HepG2 (cell line): ENCODE measurements around the gene HDAC5. TPM values are rescaled to one million over a fixed set of nuclear protein-coding genes. Genes with fewer than 3 reads are reported as not detected.
A peak's percentile ranks its signal among the peaks of the same experiment; 100 is the strongest.

ENCODE experiments used
- CBX1 ChIP-seq: IDR thresholded peaks from one replicate; pipeline ENCODE4 v1.6.1; 2016; ENCODE audit warnings: antibody characterized with exemption, low read depth
- EED ChIP-seq: sonication (generic); formaldehyde crosslinking; IDR thresholded peaks from 2 replicates; pipeline ENCODE4 v1.5.0; 2020; ENCODE audit warnings: mild to moderate bottlenecking, missing genetic modification reagents
- ERF ChIP-seq: IDR thresholded peaks from 2 replicates; pipeline ENCODE4 v1.6.1; 2018; ENCODE audit warnings: missing biosample characterization, missing genetic modification reagents
- HCFC1 ChIP-seq: fragments of 150-350 bp; IDR thresholded peaks from 2 replicates; pipeline ENCODE4 v1.6.1; 2014; ENCODE audit warnings: low read depth, low read length
- HNRNPH1 ChIP-seq: fragments of 200-400 bp; formaldehyde crosslinking; optimal IDR thresholded peaks from 2 replicates; pipeline ENCODE3; 2017; ENCODE audit warnings: mild to moderate bottlenecking, low read depth, low read length
- IKZF4 ChIP-seq: sonication (generic); formaldehyde crosslinking; IDR thresholded peaks from 2 replicates; pipeline ENCODE4 v1.5.1; 2020; ENCODE audit warnings: borderline replicate concordance, mild to moderate bottlenecking, low read depth, missing genetic modification reagents; ENCODE audit errors: not compliant biosample characterization
- KDM1A ChIP-seq: IDR thresholded peaks from 2 replicates; pipeline ENCODE4 v1.6.1; 2016; ENCODE audit warnings: missing compliant biosample characterization
- MED1 ChIP-seq: sonication (generic); formaldehyde crosslinking; IDR thresholded peaks from 2 replicates; pipeline ENCODE4 v1.4.0; 2020; ENCODE audit warnings: missing genetic modification reagents
- MED13 ChIP-seq: sonication (generic); formaldehyde crosslinking; IDR thresholded peaks from 2 replicates; pipeline ENCODE4 v1.5.0; 2020; ENCODE audit warnings: missing genetic modification reagents
- MEIS1 ChIP-seq: sonication (generic); formaldehyde crosslinking; IDR thresholded peaks from 2 replicates; pipeline ENCODE4 v1.9.0; 2021; ENCODE audit warnings: mild to moderate bottlenecking, missing genetic modification reagents, moderate library complexity, borderline replicate concordance
- RBM39 ChIP-seq: fragments of 200-400 bp; formaldehyde crosslinking; IDR thresholded peaks from one replicate; pipeline ENCODE4 v1.6.1; 2018; ENCODE audit warnings: antibody characterized with exemption, mild to moderate bottlenecking, low read depth, low read length; ENCODE audit not compliant: poor library complexity, severe bottlenecking
- RCOR2 ChIP-seq: IDR thresholded peaks from 2 replicates; pipeline ENCODE4 v1.6.1; 2016; ENCODE audit warnings: missing biosample characterization, missing genetic modification reagents
- SP4 ChIP-seq: sonication (generic); formaldehyde crosslinking; IDR thresholded peaks from 2 replicates; pipeline ENCODE4 v1.8.1; 2023; ENCODE audit warnings: mild to moderate bottlenecking, missing genetic modification reagents
- TAF1 ChIP-seq: sonication (generic); formaldehyde crosslinking; IDR thresholded peaks from 2 replicates; pipeline ENCODE4 v1.4.0; 2020; ENCODE audit warnings: missing genetic modification reagents
- TBX2 ChIP-seq: sonication (generic); formaldehyde crosslinking; IDR thresholded peaks from 2 replicates; pipeline ENCODE4 v1.5.0; 2020; ENCODE audit warnings: missing genetic modification reagents, mild to moderate bottlenecking, borderline replicate concordance
- ZNF441 ChIP-seq: sonication (generic); formaldehyde crosslinking; IDR thresholded peaks from 2 replicates; pipeline ENCODE4 v1.7.0; 2021; ENCODE audit warnings: missing genetic modification reagents, borderline replicate concordance
- ZNF556 ChIP-seq: sonication (generic); formaldehyde crosslinking; IDR thresholded peaks from 2 replicates; pipeline ENCODE4 v1.4.0; 2020; ENCODE audit warnings: mild to moderate bottlenecking, missing genetic modification reagents, borderline replicate concordance
- ZNF563 ChIP-seq: sonication (generic); formaldehyde crosslinking; IDR thresholded peaks from 2 replicates; pipeline ENCODE4 v1.8.0; 2022; ENCODE audit warnings: mild to moderate bottlenecking, moderate library complexity, missing genetic modification reagents
- ZNF619 ChIP-seq: sonication (generic); formaldehyde crosslinking; IDR thresholded peaks from 2 replicates; pipeline ENCODE4 v1.4.0; 2020; ENCODE audit warnings: mild to moderate bottlenecking, missing genetic modification reagents
- ZNF713 ChIP-seq: sonication (generic); formaldehyde crosslinking; IDR thresholded peaks from 2 replicates; pipeline ENCODE4 v1.4.0; 2020; ENCODE audit warnings: mild to moderate bottlenecking, missing genetic modification reagents
- ZNF747 ChIP-seq: sonication (generic); formaldehyde crosslinking; IDR thresholded peaks from 2 replicates; pipeline ENCODE4 v1.8.1; 2023; ENCODE audit warnings: missing genetic modification reagents, mild to moderate bottlenecking, borderline replicate concordance
- ZNF891 ChIP-seq: sonication (generic); formaldehyde crosslinking; IDR thresholded peaks from 2 replicates; pipeline ENCODE4 v1.5.0; 2020; ENCODE audit warnings: mild to moderate bottlenecking, missing genetic modification reagents
- polyA plus RNA-seq, 8 experiments: library from polyadenylated mRNA; depleted of rRNA in 3 of 8; stranded (reverse) in 7 of 8; unstranded in 1 of 8; fragments of >200 nt; fragmentation: Illumina TruSeq in 4 of 8; extraction: Trizol in 4 of 8; gene quantifications; 2 replicates each; pipeline versions ENCODE4 v1.2.1 to v1.2.3, GENCODE V29; 2011 to 2016; ENCODE audit warnings: low read depth in 4 of 8, missing spikeins in 1 of 8, mixed read lengths in 1 of 8; ENCODE audit not compliant: insufficient read depth in 1 of 8
- total RNA-seq, 5 experiments: library from RNA; depleted of rRNA; stranded (reverse); fragments of >200 nt; fragmentation: Illumina TruSeq; extraction: Trizol; gene quantifications; 2 replicates each; pipeline ENCODE4 v1.2.3, GENCODE V29; 2016; ENCODE audit warnings: low read depth in 1 of 5
- TF ChIP-seq, protein P1 (sequence below): sonication (generic); formaldehyde crosslinking; IDR thresholded peaks from 2 replicates; pipeline ENCODE4 v1.5.0; 2020; ENCODE audit warnings: mild to moderate bottlenecking, missing genetic modification reagents, borderline replicate concordance
- TF ChIP-seq, protein P2 (sequence below): sonication (generic); formaldehyde crosslinking; conservative IDR thresholded peaks from 2 replicates; pipeline ENCODE4 v1.8.0; 2022; ENCODE audit warnings: mild to moderate bottlenecking, moderate library complexity, missing genetic modification reagents

The HDAC5 gene
- total and polyA plus RNA-seq, 2 of the 13 experiments (the other 11 are each of a cell fraction or from before 2014, with no cell fraction given): 46.4 to 85.4 TPM

DNA sequence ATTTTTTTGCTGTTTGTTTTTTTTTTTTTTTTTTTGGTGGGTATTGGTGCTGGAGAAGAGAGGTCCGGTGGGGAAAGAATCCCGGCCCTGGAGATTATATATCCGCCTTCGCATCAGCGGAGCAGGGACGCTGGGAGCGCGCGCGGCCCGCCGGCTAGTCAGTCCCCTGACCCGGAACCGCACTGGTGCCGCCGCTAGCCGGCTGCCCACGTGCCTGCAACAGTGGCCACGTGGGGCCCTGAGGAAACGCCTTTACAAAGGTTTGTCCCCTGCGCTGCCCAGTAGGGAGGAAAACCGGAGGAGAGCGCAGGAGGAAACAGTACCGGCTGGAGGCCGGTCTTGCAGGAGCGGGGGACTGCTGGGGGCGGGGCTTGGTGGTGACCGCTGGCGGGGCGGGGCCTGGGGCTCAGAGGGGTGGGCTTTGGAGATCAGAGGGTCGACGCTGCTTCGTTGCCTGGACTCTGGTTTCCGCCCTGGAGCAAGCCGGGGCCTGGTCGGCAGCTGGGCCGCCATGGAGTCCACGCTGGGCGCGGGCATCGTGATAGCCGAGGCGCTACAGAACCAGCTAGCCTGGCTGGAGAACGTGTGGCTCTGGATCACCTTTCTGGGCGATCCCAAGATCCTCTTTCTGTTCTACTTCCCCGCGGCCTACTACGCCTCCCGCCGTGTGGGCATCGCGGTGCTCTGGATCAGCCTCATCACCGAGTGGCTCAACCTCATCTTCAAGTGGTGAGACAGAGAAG is 52.8 kb downstream of the HDAC5 start, which contains the start of gene G6PC3 (continued):
- TF ChIP-seq, protein P1, sequence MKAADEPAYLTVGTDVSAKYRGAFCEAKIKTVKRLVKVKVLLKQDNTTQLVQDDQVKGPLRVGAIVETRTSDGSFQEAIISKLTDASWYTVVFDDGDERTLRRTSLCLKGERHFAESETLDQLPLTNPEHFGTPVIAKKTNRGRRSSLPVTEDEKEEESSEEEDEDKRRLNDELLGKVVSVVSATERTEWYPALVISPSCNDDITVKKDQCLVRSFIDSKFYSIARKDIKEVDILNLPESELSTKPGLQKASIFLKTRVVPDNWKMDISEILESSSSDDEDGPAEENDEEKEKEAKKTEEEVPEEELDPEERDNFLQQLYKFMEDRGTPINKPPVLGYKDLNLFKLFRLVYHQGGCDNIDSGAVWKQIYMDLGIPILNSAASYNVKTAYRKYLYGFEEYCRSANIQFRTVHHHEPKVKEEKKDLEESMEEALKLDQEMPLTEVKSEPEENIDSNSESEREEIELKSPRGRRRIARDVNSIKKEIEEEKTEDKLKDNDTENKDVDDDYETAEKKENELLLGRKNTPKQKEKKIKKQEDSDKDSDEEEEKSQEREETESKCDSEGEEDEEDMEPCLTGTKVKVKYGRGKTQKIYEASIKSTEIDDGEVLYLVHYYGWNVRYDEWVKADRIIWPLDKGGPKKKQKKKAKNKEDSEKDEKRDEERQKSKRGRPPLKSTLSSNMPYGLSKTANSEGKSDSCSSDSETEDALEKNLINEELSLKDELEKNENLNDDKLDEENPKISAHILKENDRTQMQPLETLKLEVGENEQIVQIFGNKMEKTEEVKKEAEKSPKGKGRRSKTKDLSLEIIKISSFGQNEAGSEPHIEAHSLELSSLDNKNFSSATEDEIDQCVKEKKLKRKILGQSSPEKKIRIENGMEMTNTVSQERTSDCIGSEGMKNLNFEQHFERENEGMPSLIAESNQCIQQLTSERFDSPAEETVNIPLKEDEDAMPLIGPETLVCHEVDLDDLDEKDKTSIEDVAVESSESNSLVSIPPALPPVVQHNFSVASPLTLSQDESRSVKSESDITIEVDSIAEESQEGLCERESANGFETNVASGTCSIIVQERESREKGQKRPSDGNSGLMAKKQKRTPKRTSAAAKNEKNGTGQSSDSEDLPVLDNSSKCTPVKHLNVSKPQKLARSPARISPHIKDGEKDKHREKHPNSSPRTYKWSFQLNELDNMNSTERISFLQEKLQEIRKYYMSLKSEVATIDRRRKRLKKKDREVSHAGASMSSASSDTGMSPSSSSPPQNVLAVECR (CRISPR knock-in tag): peak; percentile 99
- peak; percentile 88 for TF ChIP-seq ZNF619 (CRISPR knock-in tag)
- peak; percentile 75 for TF ChIP-seq HCFC1
- peak; percentile 91; the same call in 1 of the 2 replicates for TF ChIP-seq TBX2 (CRISPR knock-in tag)
- peak; percentile 89 for TF ChIP-seq EED (CRISPR knock-in tag)
- TF ChIP-seq KDM1A (CRISPR knock-in tag): peak; percentile 74; the same call in 1 of the 2 replicates
- TF ChIP-seq RBM39: peak; percentile 29
- TF ChIP-seq SP4: peak; percentile 92
- peak; percentile 92 for TF ChIP-seq CBX1
- no peak for TF ChIP-seq HNRNPH1
- TF ChIP-seq MEIS1 (CRISPR knock-in tag): 0 out of 2 replicates have a peak, but pooled peaks have one; percentile 39
- peak; percentile 85; the same call in 1 of the 2 replicates for TF ChIP-seq MED13 (CRISPR knock-in tag)
- TF ChIP-seq, protein P2, sequence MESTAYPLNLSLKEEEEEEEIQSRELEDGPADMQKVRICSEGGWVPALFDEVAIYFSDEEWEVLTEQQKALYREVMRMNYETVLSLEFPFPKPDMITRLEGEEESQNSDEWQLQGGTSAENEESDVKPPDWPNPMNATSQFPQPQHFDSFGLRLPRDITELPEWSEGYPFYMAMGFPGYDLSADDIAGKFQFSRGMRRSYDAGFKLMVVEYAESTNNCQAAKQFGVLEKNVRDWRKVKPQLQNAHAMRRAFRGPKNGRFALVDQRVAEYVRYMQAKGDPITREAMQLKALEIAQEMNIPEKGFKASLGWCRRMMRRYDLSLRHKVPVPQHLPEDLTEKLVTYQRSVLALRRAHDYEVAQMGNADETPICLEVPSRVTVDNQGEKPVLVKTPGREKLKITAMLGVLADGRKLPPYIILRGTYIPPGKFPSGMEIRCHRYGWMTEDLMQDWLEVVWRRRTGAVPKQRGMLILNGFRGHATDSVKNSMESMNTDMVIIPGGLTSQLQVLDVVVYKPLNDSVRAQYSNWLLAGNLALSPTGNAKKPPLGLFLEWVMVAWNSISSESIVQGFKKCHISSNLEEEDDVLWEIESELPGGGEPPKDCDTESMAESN: peak; percentile 99
- peak; percentile 49 for TF ChIP-seq IKZF4 (CRISPR knock-in tag)
- TF ChIP-seq ZNF556 (CRISPR knock-in tag): peak; percentile 73; the same call in 1 of the 2 replicates
- TF ChIP-seq ZNF713: 0 out of 2 replicates have a peak, but pooled peaks have one; percentile 91
- TF ChIP-seq ZNF563 (CRISPR knock-in tag): peak; percentile 83
- peak; percentile 90 for TF ChIP-seq MED1 (CRISPR knock-in tag)
- TF ChIP-seq ERF: peak; percentile 98
- TF ChIP-seq RCOR2: peak; percentile 63
- TF ChIP-seq ZNF747 (CRISPR knock-in tag): peak; percentile 99
- TF ChIP-seq ZNF441 (CRISPR knock-in tag): peak; percentile 97
- TF ChIP-seq TAF1 (CRISPR knock-in tag): peak; percentile 92
- TF ChIP-seq ZNF891 (CRISPR knock-in tag): peak; percentile 88; the same call in 1 of the 2 replicates
